Stimulated activated CD4-positive, alpha-beta T cell treated with anti-CD3 and anti-CD28 coated beads, Interleukin-4, amount 100 ng/mL, for 1 hour (primary cell): ENCODE results near the gene ABCD1.
"Not testable (repeated sequence)": the region's sequence is repeated elsewhere in the genome, so short reads cannot be mapped to it uniquely, and the experiment has no call there.

Source experiments
- DNase-seq: peaks from one replicate; pipeline ENCODE4 v3.0.0-alpha.2; 2020

The ABCD1 gene

DNA sequence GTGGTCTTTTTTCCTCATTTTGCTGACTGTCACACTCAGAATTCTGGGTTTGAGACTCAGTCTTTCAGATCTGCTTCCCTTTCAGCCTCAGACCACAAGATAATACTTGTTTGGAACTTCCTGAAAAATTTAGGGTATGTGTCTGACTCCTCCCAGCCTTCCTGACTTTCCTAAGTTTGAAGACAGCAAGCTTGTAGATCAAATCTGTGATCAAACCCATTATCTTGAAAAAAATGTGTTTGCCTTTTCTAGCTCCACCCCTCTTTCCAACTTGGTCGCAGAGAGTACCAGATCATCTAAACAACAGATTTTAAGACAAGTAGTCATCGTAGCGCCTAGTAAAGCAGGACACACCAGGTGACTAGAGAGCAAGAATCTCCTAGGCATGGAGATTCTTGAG lies 10.4 kb upstream of the ABCD1 start:
- DNase-seq, result no peak

GRCh38 chrX:153717445-153717844 lies 7.2 kb upstream of the ABCD1 start:
- no peak for DNase-seq

DNA sequence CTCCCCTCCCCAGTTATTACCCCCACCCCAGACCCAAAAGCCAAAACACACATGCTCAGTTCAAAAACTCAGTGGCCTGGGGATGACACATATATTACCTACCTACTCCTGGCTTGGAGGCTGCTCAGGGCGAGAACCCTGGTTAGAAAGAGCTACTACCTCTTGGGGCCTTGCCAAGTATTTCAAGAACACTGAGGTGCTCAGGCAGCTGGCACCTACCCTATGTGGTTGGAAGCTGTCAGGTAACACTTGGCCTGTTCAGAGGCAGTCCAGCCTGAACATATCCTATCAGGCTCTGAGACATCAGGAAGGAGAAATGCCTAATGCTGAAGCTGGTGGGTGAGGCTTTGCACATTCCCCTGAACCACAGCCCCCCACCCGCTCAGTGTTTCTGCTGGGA lies 5.4 kb upstream of the ABCD1 start:
- no peak for DNase-seq

DNA sequence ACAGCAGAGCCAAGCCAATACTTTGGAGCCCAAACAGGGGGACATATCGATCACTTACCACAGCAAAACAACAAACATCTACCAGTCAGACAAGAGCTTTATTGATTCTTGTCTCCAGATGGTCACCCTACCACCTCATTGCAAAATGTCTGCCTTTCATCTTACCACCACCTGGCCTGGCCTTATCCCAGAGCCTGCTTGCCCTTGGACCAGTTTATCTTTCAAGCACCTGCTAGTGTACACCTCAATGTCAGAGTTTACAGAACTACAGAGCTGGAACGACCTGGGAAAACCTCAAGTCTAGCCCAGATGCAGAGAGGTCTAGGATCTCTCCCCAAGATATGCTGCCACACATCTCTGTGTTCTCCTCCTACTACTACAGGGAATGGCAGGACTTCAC lies 5.0 kb upstream of the ABCD1 start:
- DNase-seq, result no peak

- no peak for DNase-seq
Observed at GRCh38 chrX:153722704-153723350, 1.8 kb upstream of the ABCD1 start.

GRCh38 chrX:153723351-153724251 lies 1.1 kb upstream of the ABCD1 start:
- peak; percentile 67 for DNase-seq

GRCh38 chrX:153725039-153725831 lies 579 bp downstream of the ABCD1 start:
- no peak for DNase-seq

DNA sequence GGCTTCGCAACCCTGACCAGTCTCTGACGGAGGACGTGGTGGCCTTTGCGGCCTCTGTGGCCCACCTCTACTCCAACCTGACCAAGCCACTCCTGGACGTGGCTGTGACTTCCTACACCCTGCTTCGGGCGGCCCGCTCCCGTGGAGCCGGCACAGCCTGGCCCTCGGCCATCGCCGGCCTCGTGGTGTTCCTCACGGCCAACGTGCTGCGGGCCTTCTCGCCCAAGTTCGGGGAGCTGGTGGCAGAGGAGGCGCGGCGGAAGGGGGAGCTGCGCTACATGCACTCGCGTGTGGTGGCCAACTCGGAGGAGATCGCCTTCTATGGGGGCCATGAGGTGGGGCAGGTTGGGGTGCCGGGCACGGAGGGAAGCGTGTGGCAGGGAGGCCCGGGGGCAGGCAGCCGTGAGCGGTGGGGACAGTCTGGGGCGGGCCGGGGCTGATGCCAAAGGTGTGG lies 1.2 kb downstream of the ABCD1 start:
- DNase-seq, result no peak

- DNase-seq, result peak; percentile 20
Observed at GRCh38 chrX:153726286-153727122, 1.8 kb downstream of the ABCD1 start.

DNA sequence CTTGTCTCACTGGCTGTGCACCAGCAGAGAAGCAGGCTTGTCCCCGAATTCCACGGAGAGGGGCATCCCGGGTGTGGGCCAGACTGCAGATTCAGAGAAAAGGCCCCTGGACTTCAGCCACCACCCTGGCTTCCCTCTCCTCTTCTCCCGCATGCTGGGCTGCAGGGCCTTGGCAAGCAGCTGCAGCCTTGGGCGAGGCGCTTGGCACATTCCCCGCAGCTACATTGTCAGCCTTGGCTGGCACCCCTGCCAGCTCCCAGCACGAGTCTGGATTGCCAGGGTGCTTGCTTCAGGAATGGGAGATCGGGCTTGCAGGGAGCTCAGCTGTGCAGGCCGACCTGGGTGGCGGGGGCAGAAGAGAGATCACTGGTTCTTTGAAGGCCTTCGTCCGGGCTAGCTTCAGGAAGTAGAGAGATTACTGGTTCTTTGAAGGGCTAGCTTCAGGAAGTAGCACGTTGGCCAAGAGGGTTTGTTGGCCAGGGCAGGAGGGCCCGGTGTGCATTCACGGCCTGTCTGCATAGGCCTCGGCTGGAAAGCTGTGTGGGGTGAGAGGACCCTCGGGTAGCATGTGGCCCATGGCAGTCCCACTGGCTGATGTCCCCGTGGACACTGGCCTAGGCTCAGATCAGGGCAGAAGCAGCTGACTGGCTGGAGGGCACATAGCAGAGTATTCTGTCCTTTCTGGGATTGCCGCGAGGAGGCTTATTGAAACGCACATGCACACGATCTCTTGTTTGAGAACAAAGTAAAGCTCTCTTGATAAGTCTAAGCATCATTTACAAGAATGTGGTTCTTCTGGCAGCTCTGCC lies 2.7 kb downstream of the ABCD1 start:
- DNase-seq, result no peak

GRCh38 chrX:153728095-153728494 lies 3.4 kb downstream of the ABCD1 start:
- DNase-seq, result no peak

- no peak for DNase-seq
Observed at GRCh38 chrX:153728951-153729631, 4.4 kb downstream of the ABCD1 start.

- not testable (repeated sequence) for DNase-seq
Observed at GRCh38 chrX:153730115-153730514, 5.5 kb downstream of the ABCD1 start.

GRCh38 chrX:153731117-153731844 lies 6.6 kb downstream of the ABCD1 start:
- DNase-seq, result no peak

DNA sequence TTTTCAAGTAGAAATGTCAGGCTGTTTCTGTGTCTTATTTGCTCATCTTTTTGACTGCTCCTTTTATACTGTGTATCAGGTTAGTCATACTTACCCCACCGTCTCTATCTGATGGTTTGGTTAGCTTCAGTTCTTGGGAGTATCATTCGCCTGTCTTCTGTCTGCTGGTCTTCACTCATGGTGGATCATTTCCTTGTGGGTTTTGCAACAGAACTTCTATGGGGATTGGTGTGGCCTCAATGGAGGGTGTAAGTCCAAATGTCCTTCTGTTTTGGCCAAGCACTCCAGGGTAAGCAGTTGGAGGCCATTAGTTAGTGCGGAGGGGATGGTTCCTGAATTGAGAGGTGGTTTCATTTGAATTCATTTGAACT lies 7.2 kb downstream of the ABCD1 start:
- DNase-seq, result no peak

DNA sequence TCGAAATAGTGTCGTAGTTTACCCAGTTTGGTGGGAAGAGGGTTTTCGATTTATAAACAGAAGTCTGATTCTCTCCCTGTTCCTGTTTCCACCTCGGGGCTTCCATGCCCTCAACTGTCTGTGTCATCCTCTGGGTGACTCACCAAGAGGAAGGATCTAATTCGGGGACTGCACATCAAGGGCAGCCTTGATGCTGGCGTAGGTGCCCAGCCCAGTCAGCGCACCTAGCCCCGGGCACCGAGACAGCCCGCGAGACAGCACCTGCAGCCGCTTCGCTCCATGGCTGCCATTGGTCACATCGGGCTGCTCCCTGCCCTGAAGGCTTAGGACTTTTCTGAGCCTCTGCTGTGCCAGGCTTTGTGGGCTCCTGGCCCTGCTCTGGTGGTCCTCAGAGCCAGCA lies 7.7 kb downstream of the ABCD1 start:
- no peak for DNase-seq

DNA sequence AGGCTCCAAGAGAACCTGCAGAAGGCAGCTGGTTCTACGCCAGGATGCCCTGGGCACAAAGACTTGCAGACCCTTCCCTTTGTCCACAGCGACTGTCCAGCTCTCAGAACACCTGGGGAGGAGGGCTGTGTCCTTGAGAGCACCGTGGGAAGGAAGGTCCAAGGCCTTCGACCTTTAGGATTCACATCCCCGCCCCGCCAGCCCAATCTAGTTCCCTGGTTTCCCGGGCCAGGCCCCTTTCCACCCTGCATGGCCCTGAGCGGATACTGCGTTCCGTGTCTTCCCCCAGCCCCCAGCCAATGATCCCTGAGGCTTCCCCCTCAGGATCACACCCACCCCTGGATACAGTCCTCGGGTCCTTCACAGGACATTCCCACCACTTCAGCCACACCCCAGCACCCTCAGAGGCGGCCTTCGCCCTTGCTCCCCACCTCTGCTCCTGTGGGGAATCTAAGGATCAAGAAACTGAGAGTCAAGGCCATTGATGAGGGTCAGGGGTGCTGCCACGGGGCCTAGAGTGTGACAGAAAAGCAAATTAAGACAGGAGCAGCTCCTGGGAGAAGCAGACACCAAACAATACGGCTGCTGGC lies 9.1 kb downstream of the ABCD1 start:
- DNase-seq, result no peak

- DNase-seq, result no peak
Observed at GRCh38 chrX:153734871-153735270, 10.2 kb downstream of the ABCD1 start.

DNA sequence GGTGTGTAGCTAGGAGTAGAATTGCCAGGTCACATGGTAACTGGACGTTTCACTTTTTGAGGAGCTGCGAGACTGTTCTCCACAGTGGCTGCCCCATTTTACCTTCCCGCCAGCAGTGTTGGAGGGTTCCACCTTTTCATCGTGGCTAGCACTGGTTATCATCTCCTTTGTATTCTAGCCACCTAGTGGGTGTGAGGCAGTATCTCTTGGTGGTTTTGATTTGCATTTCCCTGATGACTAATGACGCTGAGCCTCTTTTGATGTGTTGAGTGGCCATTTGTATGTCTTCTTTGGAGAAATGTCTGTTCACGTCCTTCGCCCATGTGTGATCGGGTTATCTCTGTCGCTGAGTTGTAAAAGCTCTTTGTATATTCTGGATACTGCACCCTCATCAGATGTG lies 10.6 kb downstream of the ABCD1 start:
- DNase-seq, result no peak
